ENCODE results near the gene PCGF3.

DNA sequence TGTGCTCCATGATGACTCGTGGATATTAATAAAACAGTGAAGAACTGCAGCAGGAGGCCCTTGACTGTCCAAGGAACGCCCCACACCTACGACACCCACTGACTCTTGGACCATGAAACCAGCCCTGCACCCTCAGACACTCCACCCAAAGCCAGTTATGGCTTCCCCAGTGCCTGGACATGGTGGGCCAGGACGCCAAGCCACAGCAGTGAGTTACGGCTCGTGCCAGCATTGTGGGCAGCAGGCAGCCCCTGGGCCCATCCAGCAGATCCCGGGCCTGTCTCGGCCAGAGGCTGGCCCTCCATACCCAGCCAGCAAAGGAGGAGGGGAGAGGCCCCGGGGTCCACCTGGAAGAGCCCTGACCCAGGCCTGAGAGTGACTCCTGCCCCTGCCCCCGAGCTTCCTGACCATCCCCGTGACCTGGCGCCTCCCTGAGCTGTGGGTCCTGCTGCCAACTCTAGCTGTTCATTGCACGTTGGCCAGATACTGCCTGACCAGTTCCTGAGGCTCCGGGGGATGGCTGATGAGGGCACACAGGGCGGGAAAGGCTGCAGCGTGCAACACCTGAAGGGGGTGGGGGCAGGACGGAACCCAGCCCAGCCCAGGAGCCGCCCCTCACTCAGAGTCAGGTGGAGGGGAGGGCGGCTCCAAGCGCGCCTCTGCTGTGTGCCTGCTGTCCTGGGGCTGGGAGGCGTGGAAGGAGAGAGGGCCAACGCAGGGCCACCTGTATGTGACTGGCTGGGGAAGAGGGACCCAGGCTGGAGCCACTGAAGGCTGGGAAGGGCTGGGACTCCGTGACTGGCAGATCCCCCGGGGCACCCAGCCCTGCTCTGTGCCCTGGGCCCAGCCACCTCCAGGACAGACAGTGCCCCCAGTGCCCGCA is 17.4 kb upstream of the PCGF3 start:
- TF ChIP-seq, protein P1, sequence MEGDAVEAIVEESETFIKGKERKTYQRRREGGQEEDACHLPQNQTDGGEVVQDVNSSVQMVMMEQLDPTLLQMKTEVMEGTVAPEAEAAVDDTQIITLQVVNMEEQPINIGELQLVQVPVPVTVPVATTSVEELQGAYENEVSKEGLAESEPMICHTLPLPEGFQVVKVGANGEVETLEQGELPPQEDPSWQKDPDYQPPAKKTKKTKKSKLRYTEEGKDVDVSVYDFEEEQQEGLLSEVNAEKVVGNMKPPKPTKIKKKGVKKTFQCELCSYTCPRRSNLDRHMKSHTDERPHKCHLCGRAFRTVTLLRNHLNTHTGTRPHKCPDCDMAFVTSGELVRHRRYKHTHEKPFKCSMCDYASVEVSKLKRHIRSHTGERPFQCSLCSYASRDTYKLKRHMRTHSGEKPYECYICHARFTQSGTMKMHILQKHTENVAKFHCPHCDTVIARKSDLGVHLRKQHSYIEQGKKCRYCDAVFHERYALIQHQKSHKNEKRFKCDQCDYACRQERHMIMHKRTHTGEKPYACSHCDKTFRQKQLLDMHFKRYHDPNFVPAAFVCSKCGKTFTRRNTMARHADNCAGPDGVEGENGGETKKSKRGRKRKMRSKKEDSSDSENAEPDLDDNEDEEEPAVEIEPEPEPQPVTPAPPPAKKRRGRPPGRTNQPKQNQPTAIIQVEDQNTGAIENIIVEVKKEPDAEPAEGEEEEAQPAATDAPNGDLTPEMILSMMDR (conservative IDR thresholded peaks at IDR 0.05 in 1 of 2, IDR thresholded peaks at IDR 0.05 in 1 of 2; ENCODE audit: extremely low read depth in 1 of 2, insufficient read depth in 1 of 2, low read depth in 1 of 2, low read length in 2 of 2), result no peak
- TF ChIP-seq EZH2 (IDR thresholded peaks at IDR 0.05; ENCODE audit: borderline replicate concordance, low read length), result no peak
